Tibial nerve (tissue), 4 donors: ENCODE data around the gene SMYD1. TPM values are rescaled to one million over a fixed set of nuclear protein-coding genes. Genes with fewer than 3 reads are reported as not detected.
A peak's percentile ranks its signal among the peaks of the same experiment; 100 is the strongest.
"Not testable (repeated sequence)": the region's sequence is repeated elsewhere in the genome, so short reads cannot be mapped to it uniquely, and the experiment has no call there.

Experiments
- DNase-seq, 2 donors: peaks; one replicate each; pipeline ENCODE4 v3.0.0-alpha.2; 2019; ENCODE audit warnings: low spot score in 2 of 2
- H3K27ac ChIP-seq, 4 donors: fragments of 200-600 bp; sonication (generic) in 3 of 4; one replicate each; pipeline ENCODE4 v1.5.1; 2017 to 2019; ENCODE audit warnings: mild to moderate bottlenecking in 1 of 4
- H3K27me3 ChIP-seq, 2 donors: fragments of 200-600 bp; sonication (generic) in 1 of 2; one replicate each; pipeline versions ENCODE4 v1.5.1 to v1.6.0; 2017 to 2019
- H3K36me3 ChIP-seq, 3 donors: fragments of 200-600 bp; sonication (generic); one replicate each; pipeline ENCODE4 v1.5.1; 2018 to 2019
- H3K4me1 ChIP-seq, 4 donors: fragments of 200-600 bp; sonication (generic) in 3 of 4; one replicate each; pipeline ENCODE4 v1.5.1; 2017 to 2019
- H3K4me3 ChIP-seq, 4 donors: fragments of 200-600 bp; sonication (generic) in 3 of 4; one replicate each; pipeline ENCODE4 v1.5.1; 2017 to 2019; ENCODE audit warnings: mild to moderate bottlenecking in 1 of 4, moderate library complexity in 1 of 4
- H3K9me3 ChIP-seq, 4 donors: fragments of 200-600 bp; sonication (generic) in 3 of 4; one replicate each; pipeline ENCODE4 v1.5.1; 2017 to 2019
- CTCF ChIP-seq, 5 experiments: fragments of 200-600 bp in 3 of 5; fragments of 450-650 bp in 2 of 5; sonication (generic) in 3 of 5; IDR thresholded peaks; one replicate each; pipeline ENCODE4 v1.5.1; 2016 to 2019; ENCODE audit warnings: antibody characterized with exemption in 5 of 5, mild to moderate bottlenecking in 3 of 5, moderate library complexity in 2 of 5
- EP300 ChIP-seq, 2 donors: sonication (generic); formaldehyde crosslinking; IDR thresholded peaks; one replicate each; pipeline ENCODE4 v1.6.1; 2017; ENCODE audit warnings: antibody characterized with exemption in 2 of 2, mild to moderate bottlenecking in 1 of 2
- POLR2A ChIP-seq, 2 donors: fragments of 450-650 bp; IDR thresholded peaks; one replicate each; pipeline ENCODE4 v1.6.1; 2017; ENCODE audit warnings: antibody characterized with exemption in 2 of 2, mild to moderate bottlenecking in 2 of 2, moderate library complexity in 2 of 2
- WGBS, 2 donors: methylation state at CpG; one replicate each; pipeline ENCODE4 v1.1.5; 2018; 5-methylcytosine and 5-hydroxymethylcytosine counted together
- total RNA-seq, 4 donors: library from RNA; depleted of rRNA; stranded (reverse); fragments of >200 nt; gene quantifications; one replicate each; pipeline ENCODE4 v1.1.0, GENCODE V29; 2016

SMYD1 gene
- total RNA-seq, result 1 to 10 TPM in 1 of 4 donors, under 1 TPM in 1, not detected in 2; 0.21 to 3.3 TPM

GRCh38 chr2:88067598-88067997 is at the start of gene SMYD1:
Gene SMYD1, plus strand, starts transcription at chr2:88067825. Its CDS starts 40 bp downstream, at chr2:88067865.
- H3K4me3 ChIP-seq, result no peak within 1 kb of the TSS
- no peaks in the 10 kb centered on the region for H3K9me3 ChIP-seq
- no peak within 1 kb of the TSS for H3K27ac ChIP-seq
- 84% methylated on average over 8 of the region's 8 CpGs for WGBS, 2 donors
- no peaks in the 10 kb centered on the region for H3K4me1 ChIP-seq
- TF ChIP-seq EP300 (IDR thresholded peaks at IDR 0.05) (no peak), CTCF (IDR thresholded peaks at IDR 0.05) (no peak), POLR2A (IDR thresholded peaks at IDR 0.05) (no peak)
- H3K36me3 ChIP-seq, result no peaks in the 10 kb centered on the region
- no peaks in the 10 kb centered on the region for H3K27me3 ChIP-seq
- no peak for DNase-seq

GRCh38 chr2:88018077-88018805 is 49.4 kb upstream of the SMYD1 start:
- H3K9me3 ChIP-seq, H3K4me1 ChIP-seq, H3K36me3 ChIP-seq, DNase-seq, H3K27me3 ChIP-seq: not testable (repeated sequence)
- Histone ChIP-seq H3K4me3 (peak overlapping the region in 3 of 4 donors; percentile 42 to 60 (median 48)), H3K27ac (peak overlapping the region in 3 of 4 donors; percentile 77 to 89 (median 87))
- WGBS, 2 donors, result 58 to 67% methylated on average over 11 of the region's 11 CpGs

GRCh38 chr2:88018909-88019308 is 48.7 kb upstream of the SMYD1 start:
- no peaks in the 10 kb centered on the region for H3K36me3 ChIP-seq
- peak overlapping the region in 2 of 4 donors; percentile 37 to 89 for H3K27ac ChIP-seq
- H3K9me3 ChIP-seq, result no peaks in the 10 kb centered on the region
- H3K27me3 ChIP-seq, result no peaks in the 10 kb centered on the region
- no peak for TF ChIP-seq EP300 (IDR thresholded peaks at IDR 0.05)
- no peak for TF ChIP-seq POLR2A (IDR thresholded peaks at IDR 0.05)
- no peak for TF ChIP-seq CTCF (IDR thresholded peaks at IDR 0.05)
- peaks cover 0 to 9% (median 1%) of the 10 kb centered on the region in 4 donors for H3K4me1 ChIP-seq
- 86 to 94% methylated on average over 6 of the region's 6 CpGs for WGBS, 2 donors
- no peak for DNase-seq
- H3K4me3 ChIP-seq, result no peak overlapping the region

GRCh38 chr2:88019985-88020384 is 47.6 kb upstream of the SMYD1 start:
- H3K27ac ChIP-seq, result no peak overlapping the region
- H3K27me3 ChIP-seq, result no peaks in the 10 kb centered on the region
- H3K4me1 ChIP-seq, result peaks cover 0 to 9% (median 1%) of the 10 kb centered on the region in 4 donors
- no peaks in the 10 kb centered on the region for H3K9me3 ChIP-seq
- no peak overlapping the region for H3K4me3 ChIP-seq
- WGBS, 2 donors, result 77 to 78% methylated on average over 3 of the region's 3 CpGs
- TF ChIP-seq EP300 (IDR thresholded peaks at IDR 0.05) (no peak), POLR2A (IDR thresholded peaks at IDR 0.05) (no peak)
- DNase-seq, result no peak
- H3K36me3 ChIP-seq, result peaks cover 0 to 5% (median 0%) of the 10 kb centered on the region in 3 donors

GRCh38 chr2:88022669-88022921 is 45.0 kb upstream of the SMYD1 start:
- H3K27me3 ChIP-seq, result no peaks in the 10 kb centered on the region
- no peak overlapping the region for H3K27ac ChIP-seq
- H3K4me1 ChIP-seq, result peaks cover 0 to 2% (median 0%) of the 10 kb centered on the region in 4 donors
- TF ChIP-seq CTCF (IDR thresholded peaks at IDR 0.05) (no peak), EP300 (IDR thresholded peaks at IDR 0.05) (no peak), POLR2A (IDR thresholded peaks at IDR 0.05) (no peak)
- H3K9me3 ChIP-seq, result no peaks in the 10 kb centered on the region
- H3K4me3 ChIP-seq, result no peak overlapping the region
- WGBS, 2 donors, result 89 to 90% methylated on average over 5 of the region's 5 CpGs
- DNase-seq, result no peak
- H3K36me3 ChIP-seq, result peaks cover 0 to 22% (median 0%) of the 10 kb centered on the region in 3 donors

- TF ChIP-seq CTCF (IDR thresholded peaks at IDR 0.05), result no peak
- TF ChIP-seq POLR2A (IDR thresholded peaks at IDR 0.05), result no peak
- TF ChIP-seq EP300 (IDR thresholded peaks at IDR 0.05), result no peak
- H3K4me3 ChIP-seq, result no peak overlapping the region
- H3K9me3 ChIP-seq, result no peaks in the 10 kb centered on the region
- no peaks in the 10 kb centered on the region for H3K27me3 ChIP-seq
- WGBS, 2 donors, result 65 to 70% methylated on average over 6 of the region's 6 CpGs
- DNase-seq, result no peak
- no peak overlapping the region for H3K27ac ChIP-seq
- peaks cover 0 to 41% (median 0%) of the 10 kb centered on the region in 3 donors for H3K36me3 ChIP-seq
- no peaks in the 10 kb centered on the region for H3K4me1 ChIP-seq
These were observed 43.1 kb upstream of the SMYD1 start for GRCh38 chr2:88024509-88024908.
